ENCODE data around the gene ITCH. TPM values are rescaled to one million over a fixed set of nuclear protein-coding genes. Genes with fewer than 3 reads are reported as not detected.
"Not testable (repeated sequence)": the region's sequence is repeated elsewhere in the genome, so short reads cannot be mapped to it uniquely, and the experiment has no call there.

The ITCH gene
- total RNA-seq, 1 experiment from 2014 or later = 54.8 TPM

DNA sequence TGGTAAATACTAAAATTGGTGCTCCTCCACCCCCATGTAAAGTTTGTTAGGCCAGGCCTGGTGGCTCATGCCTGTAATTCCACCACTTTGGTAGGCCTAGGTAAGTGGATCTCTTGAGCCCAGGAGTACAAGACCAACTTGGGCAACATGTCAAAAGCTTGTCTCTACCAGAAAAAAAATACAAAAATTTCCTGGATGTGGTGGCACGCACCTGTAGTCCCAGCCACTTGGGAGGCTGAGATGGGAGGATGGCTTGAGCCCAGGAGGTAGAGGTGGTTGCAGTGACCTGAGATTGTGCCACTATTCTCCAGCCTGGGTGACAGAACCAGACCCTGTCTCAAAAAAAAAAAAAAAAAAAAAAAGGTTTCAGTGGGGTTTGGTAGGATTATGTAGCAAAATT, 41.7 kb downstream of the ITCH start:
- H3K27me3 ChIP-seq (ENCODE audit: low read length) = no peaks in the 10 kb centered on the region
- peaks cover 89% of the 10 kb centered on the region for H3K79me2 ChIP-seq (ENCODE audit: low read length)
- no peak overlapping the region for H2AFZ ChIP-seq (ENCODE audit: low read length)
- H3K9me3 ChIP-seq (ENCODE audit: low read length) = no peaks in the 10 kb centered on the region
- no peaks in the 10 kb centered on the region for H3K9me2 ChIP-seq (replicated peaks; ENCODE audit: insufficient read depth, low read length)
- no peak overlapping the region for H3K4me3 ChIP-seq (ENCODE audit: low read length)
- H3K4me1 ChIP-seq (ENCODE audit: low read length) = peaks cover 49% of the 10 kb centered on the region
- no peak for DNase-seq
- peaks cover 19% of the 10 kb centered on the region for H3K36me3 ChIP-seq (ENCODE audit: insufficient read depth, low read length)
- peak overlapping the region; percentile 88 for H3K27ac ChIP-seq (ENCODE audit: low read length)
- no peak overlapping the region for H3K4me2 ChIP-seq (ENCODE audit: low read depth, low read length, poor library complexity, severe bottlenecking)
- H4K20me1 ChIP-seq (ENCODE audit: insufficient read depth, low read depth, low read length) = no peaks in the 10 kb centered on the region
- H3K9ac ChIP-seq (ENCODE audit: low read length) = no peak overlapping the region

DNA sequence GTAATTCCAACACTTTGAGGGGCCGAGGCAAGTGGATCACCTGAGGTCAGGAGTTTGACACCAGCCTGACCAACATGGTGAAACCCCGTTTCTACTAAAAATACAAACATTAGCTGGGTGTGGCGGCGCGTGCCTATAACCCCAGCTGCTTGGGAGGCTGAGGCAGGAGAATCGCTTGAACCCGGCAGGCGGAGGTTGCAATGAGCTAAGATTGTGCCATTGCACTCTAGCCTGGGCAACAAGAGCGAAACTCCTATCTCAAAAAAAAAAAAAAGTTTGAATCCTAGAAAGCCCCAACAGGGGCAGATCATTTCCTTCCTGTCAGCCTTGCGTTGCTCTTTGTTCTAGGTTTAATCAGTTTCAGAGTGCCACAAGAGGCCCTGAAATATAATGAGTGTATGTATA, 42.2 kb downstream of the ITCH start:
- not testable (repeated sequence) for H2AFZ ChIP-seq (ENCODE audit: low read length); H3K9me2 ChIP-seq (replicated peaks; ENCODE audit: insufficient read depth, low read length); H3K27me3 ChIP-seq (ENCODE audit: low read length); H3K4me2 ChIP-seq (ENCODE audit: low read depth, low read length, poor library complexity, severe bottlenecking); H3K9ac ChIP-seq (ENCODE audit: low read length); H3K4me3 ChIP-seq (ENCODE audit: low read length); H3K27ac ChIP-seq (ENCODE audit: low read length); H4K20me1 ChIP-seq (ENCODE audit: insufficient read depth, low read depth, low read length); H3K9me3 ChIP-seq (ENCODE audit: low read length)
- peak; percentile 52 for DNase-seq
- H3K36me3 ChIP-seq (ENCODE audit: insufficient read depth, low read length) = peaks cover 20% of the 10 kb centered on the region
- peaks cover 49% of the 10 kb centered on the region for H3K4me1 ChIP-seq (ENCODE audit: low read length)
- H3K79me2 ChIP-seq (ENCODE audit: low read length) = peaks cover 84% of the 10 kb centered on the region

DNA sequence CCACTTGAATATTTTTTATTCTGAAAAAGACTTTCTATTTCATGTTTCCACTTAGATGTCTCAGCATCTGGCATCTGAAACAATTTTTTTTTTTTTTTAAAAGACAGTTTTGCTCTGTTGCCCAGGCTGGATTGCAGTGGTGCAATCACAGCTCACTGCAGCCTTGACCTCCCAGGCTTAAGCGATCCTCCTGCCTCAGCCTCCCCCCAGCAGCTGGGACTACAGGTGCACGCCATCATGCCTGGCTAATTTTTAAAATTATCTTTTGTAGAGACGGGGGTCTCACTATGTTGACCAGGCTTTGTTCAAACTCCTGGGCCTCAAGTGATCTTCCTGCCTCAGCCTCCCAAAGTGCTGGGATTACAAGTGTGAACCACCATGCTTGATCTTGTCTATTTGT, 42.9 kb downstream of the ITCH start:
- not testable (repeated sequence) for H3K4me2 ChIP-seq (ENCODE audit: low read depth, low read length, poor library complexity, severe bottlenecking); DNase-seq; H3K9me3 ChIP-seq (ENCODE audit: low read length); H3K27me3 ChIP-seq (ENCODE audit: low read length); H2AFZ ChIP-seq (ENCODE audit: low read length); H3K9ac ChIP-seq (ENCODE audit: low read length); H4K20me1 ChIP-seq (ENCODE audit: insufficient read depth, low read depth, low read length); H3K27ac ChIP-seq (ENCODE audit: low read length); H3K4me3 ChIP-seq (ENCODE audit: low read length); H3K9me2 ChIP-seq (replicated peaks; ENCODE audit: insufficient read depth, low read length)
- peaks cover 46% of the 10 kb centered on the region for H3K4me1 ChIP-seq (ENCODE audit: low read length)
- peaks cover 84% of the 10 kb centered on the region for H3K79me2 ChIP-seq (ENCODE audit: low read length)
- peaks cover 20% of the 10 kb centered on the region for H3K36me3 ChIP-seq (ENCODE audit: insufficient read depth, low read length)

DNA sequence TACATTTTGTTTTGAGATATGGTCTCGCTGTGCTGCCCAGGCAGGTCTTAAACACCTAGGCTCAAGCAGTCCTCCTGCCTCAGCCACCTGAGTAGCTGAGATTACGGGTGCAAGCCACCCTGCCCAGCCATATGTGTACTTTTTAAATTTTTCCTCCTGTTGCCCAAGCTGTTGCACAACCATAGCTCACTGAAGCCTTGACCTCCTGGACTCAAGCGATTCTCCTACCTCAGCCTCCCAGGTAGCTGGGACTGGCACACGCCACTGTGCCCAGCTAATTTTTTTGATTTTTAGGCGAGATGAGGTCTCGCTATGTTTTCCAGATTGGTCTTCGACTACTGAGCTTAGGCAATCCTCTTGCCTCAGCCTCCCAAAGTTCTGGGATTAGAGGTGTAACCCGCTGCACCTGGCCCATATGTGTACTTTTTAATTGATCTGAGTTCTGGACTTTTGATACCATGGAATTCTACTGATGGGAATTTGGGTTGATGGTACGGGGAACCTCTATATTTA, 44.9 kb downstream of the ITCH start:
- Histone ChIP-seq H3K9me2 (replicated peaks; ENCODE audit: insufficient read depth, low read length) (no peaks in the 10 kb centered on the region), H2AFZ (ENCODE audit: low read length) (no peak overlapping the region), H3K27me3 (ENCODE audit: low read length) (no peaks in the 10 kb centered on the region), H3K36me3 (ENCODE audit: insufficient read depth, low read length) (peaks cover 20% of the 10 kb centered on the region), H3K4me3 (ENCODE audit: low read length) (no peak overlapping the region), H3K4me2 (ENCODE audit: low read depth, low read length, poor library complexity, severe bottlenecking) (no peak overlapping the region), H3K27ac (ENCODE audit: low read length) (no peak overlapping the region), H3K4me1 (ENCODE audit: low read length) (peaks cover 27% of the 10 kb centered on the region), H4K20me1 (ENCODE audit: insufficient read depth, low read depth, low read length) (no peaks in the 10 kb centered on the region), H3K9me3 (ENCODE audit: low read length) (no peaks in the 10 kb centered on the region), H3K9ac (ENCODE audit: low read length) (no peak overlapping the region), H3K79me2 (ENCODE audit: low read length) (peaks cover 64% of the 10 kb centered on the region)
- no peak for DNase-seq

DNA sequence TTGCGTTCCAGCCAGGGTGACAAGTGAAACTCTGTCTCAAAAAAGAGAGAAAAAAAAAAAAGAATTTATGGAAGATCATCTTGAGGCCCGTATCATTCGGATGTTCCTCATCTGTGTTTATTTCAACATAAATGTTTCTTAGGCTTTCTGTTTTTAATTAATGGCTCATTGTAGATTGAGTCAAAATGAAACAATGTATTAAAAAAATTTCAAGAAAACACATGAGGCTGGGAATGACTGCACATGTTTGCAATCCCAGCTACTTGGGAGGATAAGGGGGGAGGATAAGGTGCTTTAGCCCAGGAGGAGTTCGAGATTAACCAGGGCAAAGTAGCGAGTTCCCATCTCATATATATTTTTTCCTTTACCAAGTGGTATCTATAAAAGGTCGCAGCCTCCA, 47.3 kb downstream of the ITCH start:
- no peak overlapping the region for H2AFZ ChIP-seq (ENCODE audit: low read length)
- H3K27ac ChIP-seq (ENCODE audit: low read length) = no peak overlapping the region
- peaks cover 49% of the 10 kb centered on the region for H3K79me2 ChIP-seq (ENCODE audit: low read length)
- no peaks in the 10 kb centered on the region for H3K9me2 ChIP-seq (replicated peaks; ENCODE audit: insufficient read depth, low read length)
- H4K20me1 ChIP-seq (ENCODE audit: insufficient read depth, low read depth, low read length) = no peaks in the 10 kb centered on the region
- H3K4me1 ChIP-seq (ENCODE audit: low read length) = peaks cover 24% of the 10 kb centered on the region
- no peak overlapping the region for H3K4me3 ChIP-seq (ENCODE audit: low read length)
- DNase-seq = no peak
- peaks cover 22% of the 10 kb centered on the region for H3K36me3 ChIP-seq (ENCODE audit: insufficient read depth, low read length)
- H3K4me2 ChIP-seq (ENCODE audit: low read depth, low read length, poor library complexity, severe bottlenecking) = no peak overlapping the region
- no peaks in the 10 kb centered on the region for H3K27me3 ChIP-seq (ENCODE audit: low read length)
- no peak overlapping the region for H3K9ac ChIP-seq (ENCODE audit: low read length)
- H3K9me3 ChIP-seq (ENCODE audit: low read length) = no peaks in the 10 kb centered on the region

DNA sequence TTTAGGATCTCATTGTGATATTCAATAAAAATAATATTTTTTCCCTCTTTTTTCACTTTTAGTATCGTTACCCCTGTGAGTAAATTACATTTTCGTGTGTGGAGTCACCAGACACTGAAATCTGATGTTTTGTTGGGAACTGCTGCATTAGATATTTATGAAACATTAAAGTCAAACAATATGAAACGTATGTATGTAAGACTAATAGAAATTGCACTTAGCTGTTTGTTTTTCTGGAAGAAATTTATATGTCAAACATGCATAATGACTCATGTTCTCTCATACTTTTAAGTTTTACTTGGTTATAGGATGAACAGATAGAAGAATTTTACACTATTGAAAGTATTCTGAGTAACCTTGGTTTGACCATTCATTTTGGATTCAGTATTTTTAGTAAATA, 49.4 kb downstream of the ITCH start:
- Histone ChIP-seq H4K20me1 (ENCODE audit: insufficient read depth, low read depth, low read length) (no peaks in the 10 kb centered on the region), H3K27ac (ENCODE audit: low read length) (no peak overlapping the region), H3K27me3 (ENCODE audit: low read length) (no peaks in the 10 kb centered on the region), H3K4me2 (ENCODE audit: low read depth, low read length, poor library complexity, severe bottlenecking) (no peak overlapping the region), H3K9ac (ENCODE audit: low read length) (no peak overlapping the region), H3K4me1 (ENCODE audit: low read length) (peaks cover 30% of the 10 kb centered on the region), H3K36me3 (ENCODE audit: insufficient read depth, low read length) (peaks cover 22% of the 10 kb centered on the region), H3K9me3 (ENCODE audit: low read length) (no peaks in the 10 kb centered on the region), H3K4me3 (ENCODE audit: low read length) (no peak overlapping the region), H3K79me2 (ENCODE audit: low read length) (peaks cover 33% of the 10 kb centered on the region), H3K9me2 (replicated peaks; ENCODE audit: insufficient read depth, low read length) (no peaks in the 10 kb centered on the region), H2AFZ (ENCODE audit: low read length) (no peak overlapping the region)
- no peak for DNase-seq

DNA sequence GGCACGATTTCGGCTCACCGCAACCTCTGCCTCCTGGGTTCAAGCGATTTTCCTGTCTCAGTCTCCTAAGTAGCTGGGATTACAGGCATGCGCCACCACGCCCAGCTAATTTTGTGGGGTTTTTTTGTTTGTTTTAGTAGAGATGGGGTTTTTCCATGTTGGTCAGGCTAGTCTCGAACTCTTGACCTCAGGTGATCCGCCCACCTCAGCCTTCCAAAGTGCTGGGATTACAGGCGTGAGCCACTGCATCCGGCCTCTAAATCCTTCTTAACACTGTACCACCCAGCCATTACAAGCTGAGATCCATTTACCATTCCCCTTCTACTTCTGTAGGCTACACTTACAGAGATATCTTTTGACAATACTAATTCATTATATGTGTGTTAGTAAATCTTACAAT, 51.5 kb downstream of the ITCH start:
- not testable (repeated sequence) for H4K20me1 ChIP-seq (ENCODE audit: insufficient read depth, low read depth, low read length); H2AFZ ChIP-seq (ENCODE audit: low read length); H3K9me3 ChIP-seq (ENCODE audit: low read length); DNase-seq; H3K4me3 ChIP-seq (ENCODE audit: low read length); H3K36me3 ChIP-seq (ENCODE audit: insufficient read depth, low read length); H3K27me3 ChIP-seq (ENCODE audit: low read length); H3K9me2 ChIP-seq (replicated peaks; ENCODE audit: insufficient read depth, low read length)
- Histone ChIP-seq H3K4me2 (ENCODE audit: low read depth, low read length, poor library complexity, severe bottlenecking) (peak overlapping the region; percentile 36), H3K27ac (ENCODE audit: low read length) (peak overlapping the region; percentile 90), H3K79me2 (ENCODE audit: low read length) (peaks cover 29% of the 10 kb centered on the region), H3K4me1 (ENCODE audit: low read length) (peaks cover 30% of the 10 kb centered on the region), H3K9ac (ENCODE audit: low read length) (peak overlapping the region; percentile 18; the same call in 1 of the 2 replicates)

DNA sequence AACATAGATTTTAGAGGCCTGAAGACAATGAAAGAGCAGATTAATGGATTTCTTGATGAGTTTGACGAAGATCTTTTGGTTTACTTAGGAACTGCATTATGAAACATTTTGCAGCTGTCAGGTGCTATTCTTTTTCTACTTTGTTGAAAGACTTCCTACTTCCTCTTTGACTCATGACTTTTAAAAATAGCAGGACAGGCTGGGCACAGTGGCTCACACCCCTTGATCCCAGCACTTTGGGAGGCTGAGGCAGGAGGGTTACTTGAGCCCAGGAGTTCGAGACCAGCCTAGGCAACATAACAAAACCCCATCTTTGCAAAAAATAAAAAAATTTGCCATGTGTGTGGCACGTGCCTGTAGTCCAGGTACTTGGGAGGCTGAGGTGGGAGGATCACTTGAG, 52.0 kb downstream of the ITCH start:
- H3K79me2 ChIP-seq (ENCODE audit: low read length) = peaks cover 33% of the 10 kb centered on the region
- DNase-seq = peak; percentile 63
- no peak overlapping the region for H3K4me3 ChIP-seq (ENCODE audit: low read length)
- H4K20me1 ChIP-seq (ENCODE audit: insufficient read depth, low read depth, low read length) = no peaks in the 10 kb centered on the region
- no peaks in the 10 kb centered on the region for H3K9me2 ChIP-seq (replicated peaks; ENCODE audit: insufficient read depth, low read length)
- H2AFZ ChIP-seq (ENCODE audit: low read length) = no peak overlapping the region
- H3K27ac ChIP-seq (ENCODE audit: low read length) = peak overlapping the region; percentile 90
- H3K9ac ChIP-seq (ENCODE audit: low read length) = peak overlapping the region; percentile 18; the same call in 1 of the 2 replicates
- no peaks in the 10 kb centered on the region for H3K9me3 ChIP-seq (ENCODE audit: low read length)
- no peaks in the 10 kb centered on the region for H3K27me3 ChIP-seq (ENCODE audit: low read length)
- peak overlapping the region; percentile 36 for H3K4me2 ChIP-seq (ENCODE audit: low read depth, low read length, poor library complexity, severe bottlenecking)
- H3K4me1 ChIP-seq (ENCODE audit: low read length) = peaks cover 30% of the 10 kb centered on the region
- H3K36me3 ChIP-seq (ENCODE audit: insufficient read depth, low read length) = peaks cover 5% of the 10 kb centered on the region; the same call in 1 of the 2 replicates

DNA sequence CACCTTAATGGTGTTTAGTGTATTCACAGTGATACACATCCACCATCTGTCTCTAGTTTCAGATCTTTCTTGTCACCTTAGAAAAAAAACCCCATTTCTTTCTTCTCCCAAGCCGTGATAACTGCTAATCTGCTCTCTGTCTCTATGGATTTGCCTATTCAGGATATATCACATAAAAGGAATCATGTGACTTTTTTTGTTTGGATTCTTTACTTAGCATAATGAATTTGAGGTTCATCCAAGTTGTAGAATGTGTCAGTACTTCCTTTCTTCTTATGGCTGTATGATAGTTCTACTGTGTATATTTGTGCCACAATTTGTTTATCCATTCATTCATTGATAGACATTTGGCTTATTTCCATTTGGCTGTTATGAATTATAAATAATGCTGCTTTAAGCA, 57.1 kb downstream of the ITCH start:
- no peak overlapping the region for H3K27ac ChIP-seq (ENCODE audit: low read length)
- H3K79me2 ChIP-seq (ENCODE audit: low read length) = peaks cover 47% of the 10 kb centered on the region

More for the DNA sequence above, 57.1 kb downstream of the ITCH start:
- Histone ChIP-seq H3K9me3 (ENCODE audit: low read length) (no peaks in the 10 kb centered on the region), H4K20me1 (ENCODE audit: insufficient read depth, low read depth, low read length) (no peaks in the 10 kb centered on the region), H3K4me2 (ENCODE audit: low read depth, low read length, poor library complexity, severe bottlenecking) (no peak overlapping the region), H3K9me2 (replicated peaks; ENCODE audit: insufficient read depth, low read length) (no peaks in the 10 kb centered on the region), H3K4me1 (ENCODE audit: low read length) (peaks cover 10% of the 10 kb centered on the region), H3K36me3 (ENCODE audit: insufficient read depth, low read length) (0 out of 2 replicates have a peak, but pooled peaks cover 7% of the 10 kb centered on the region), H3K27me3 (ENCODE audit: low read length) (no peaks in the 10 kb centered on the region), H2AFZ (ENCODE audit: low read length) (no peak overlapping the region), H3K4me3 (ENCODE audit: low read length) (no peak overlapping the region), H3K9ac (ENCODE audit: low read length) (no peak overlapping the region)
- no peak for DNase-seq

All from Karpas-422 (cell line).